ENCODE results near the gene OTOP3.

DNA sequence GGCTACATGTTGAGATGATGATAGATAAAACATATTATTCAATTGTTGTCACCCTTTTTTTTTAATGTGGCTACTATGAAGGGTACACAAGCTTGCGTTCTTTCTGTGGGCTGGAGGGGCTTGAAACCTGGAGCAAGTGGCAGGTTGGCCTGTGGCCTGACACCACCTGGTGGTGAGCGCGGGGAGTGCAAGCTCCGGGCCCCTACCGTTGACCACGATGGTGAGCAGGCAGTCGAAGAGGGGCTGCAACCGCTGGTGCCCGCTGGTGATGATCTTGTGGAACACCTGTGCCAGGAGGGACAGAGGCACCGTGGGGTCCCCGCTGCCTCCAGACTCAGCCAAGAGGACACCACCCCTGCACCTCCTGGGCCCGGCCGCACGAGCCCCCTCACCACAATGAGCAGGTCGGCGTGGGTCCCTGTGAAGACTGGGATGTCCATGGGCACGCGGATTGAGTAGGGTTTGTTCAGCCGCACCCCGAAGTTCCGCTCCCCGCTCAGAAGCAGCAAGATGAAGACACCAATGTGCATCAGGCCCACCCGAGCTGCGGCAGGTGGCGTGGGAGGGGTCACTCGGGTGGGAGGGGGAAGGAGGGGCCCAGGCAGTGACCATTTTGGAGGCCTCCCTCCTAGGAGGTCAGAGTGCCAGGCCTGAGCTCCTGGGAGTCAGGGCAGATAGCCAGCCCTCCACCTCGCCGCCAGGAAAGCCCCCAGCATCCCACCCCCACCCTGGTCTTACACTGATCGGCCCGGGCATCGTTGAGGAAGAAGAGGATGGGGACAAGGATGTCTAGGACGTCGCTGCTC, 22.4 kb downstream of the OTOP3 start:
- TF ChIP-seq, protein P1, sequence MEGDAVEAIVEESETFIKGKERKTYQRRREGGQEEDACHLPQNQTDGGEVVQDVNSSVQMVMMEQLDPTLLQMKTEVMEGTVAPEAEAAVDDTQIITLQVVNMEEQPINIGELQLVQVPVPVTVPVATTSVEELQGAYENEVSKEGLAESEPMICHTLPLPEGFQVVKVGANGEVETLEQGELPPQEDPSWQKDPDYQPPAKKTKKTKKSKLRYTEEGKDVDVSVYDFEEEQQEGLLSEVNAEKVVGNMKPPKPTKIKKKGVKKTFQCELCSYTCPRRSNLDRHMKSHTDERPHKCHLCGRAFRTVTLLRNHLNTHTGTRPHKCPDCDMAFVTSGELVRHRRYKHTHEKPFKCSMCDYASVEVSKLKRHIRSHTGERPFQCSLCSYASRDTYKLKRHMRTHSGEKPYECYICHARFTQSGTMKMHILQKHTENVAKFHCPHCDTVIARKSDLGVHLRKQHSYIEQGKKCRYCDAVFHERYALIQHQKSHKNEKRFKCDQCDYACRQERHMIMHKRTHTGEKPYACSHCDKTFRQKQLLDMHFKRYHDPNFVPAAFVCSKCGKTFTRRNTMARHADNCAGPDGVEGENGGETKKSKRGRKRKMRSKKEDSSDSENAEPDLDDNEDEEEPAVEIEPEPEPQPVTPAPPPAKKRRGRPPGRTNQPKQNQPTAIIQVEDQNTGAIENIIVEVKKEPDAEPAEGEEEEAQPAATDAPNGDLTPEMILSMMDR (IDR thresholded peaks at IDR 0.05; ENCODE audit: insufficient read depth, low read length, poor library complexity, severe bottlenecking): peak; percentile 91
- no peak for TF ChIP-seq EZH2phosphoT487 (conservative IDR thresholded peaks at IDR 0.05; ENCODE audit: low read length)

Data from SU-DHL-6 (cell line).